NCI-H146 (cell line): ENCODE data around the gene KICS2.

Experiments
- DNase-seq: peaks from one replicate; lab custom pipeline; 2025; lab: John Stamatoyannopoulos, UW

Gene KICS2

GRCh38 chr12:64173456-64173855, 48.6 kb downstream of the KICS2 start:
- no peak for DNase-seq
